Measurements from ENCODE around the gene MMP23B.
"Not testable (repeated sequence)": the region's sequence is repeated elsewhere in the genome, so short reads cannot be mapped to it uniquely, and the experiment has no call there.

Gene MMP23B

GRCh38 chr1:1631782-1632420 is at the start of gene MMP23B:
Gene MMP23B (plus strand): TSS chr1:1632173. CDS start chr1:1632219, 46 bp downstream.
- DNase-seq: no peak

- no peak for DNase-seq
Observed at GRCh38 chr1:1582585-1583346, 49.2 kb upstream of the MMP23B start.

- no peak for DNase-seq
Observed at GRCh38 chr1:1583347-1584010, 48.5 kb upstream of the MMP23B start.

- no peak for DNase-seq
Observed at GRCh38 chr1:1591452-1591851, 40.5 kb upstream of the MMP23B start.

- DNase-seq: no peak
Observed at GRCh38 chr1:1593834-1594601, 38.0 kb upstream of the MMP23B start.

- DNase-seq: no peak
Observed at GRCh38 chr1:1594602-1595260, 37.2 kb upstream of the MMP23B start.

- DNase-seq: not testable (repeated sequence)
Observed at GRCh38 chr1:1595341-1595740, 36.6 kb upstream of the MMP23B start.

GRCh38 chr1:1596493-1597274 is 35.3 kb upstream of the MMP23B start:
- DNase-seq: no peak

GRCh38 chr1:1597275-1597930 is 34.6 kb upstream of the MMP23B start:
- DNase-seq: peak; percentile 10 to 22

- no peak for DNase-seq
Observed at GRCh38 chr1:1598051-1598719, 33.8 kb upstream of the MMP23B start.

GRCh38 chr1:1598720-1599029 is 33.3 kb upstream of the MMP23B start:
- DNase-seq: no peak

GRCh38 chr1:1599030-1599934 is 32.7 kb upstream of the MMP23B start:
- peak; percentile 32 to 44 for DNase-seq

- no peak for DNase-seq
Observed at GRCh38 chr1:1599935-1600860, 31.8 kb upstream of the MMP23B start, which contains the start of gene FNDC10. Gene FNDC10 (minus strand): TSS chr1:1600135. CDS start chr1:1600015, 120 bp downstream.

- DNase-seq: no peak
Observed at GRCh38 chr1:1600861-1601563, 31.0 kb upstream of the MMP23B start.

- no peak for DNase-seq
Observed at GRCh38 chr1:1601564-1602303, 30.2 kb upstream of the MMP23B start.

GRCh38 chr1:1602304-1602967 is 29.5 kb upstream of the MMP23B start:
- no peak for DNase-seq

Measured in CD4-positive, alpha-beta T cell treated with Interleukin-1 beta for 1 hour (primary cell).